Type B pancreatic cell (in vitro differentiated cells): ENCODE results near the gene POLA1. TPM values are rescaled to one million over a fixed set of nuclear protein-coding genes. Genes with fewer than 3 reads are reported as not detected.
"Not testable (repeated sequence)": the region's sequence is repeated elsewhere in the genome, so short reads cannot be mapped to it uniquely, and the experiment has no call there.

Experiments
- DNase-seq: peaks from one replicate; pipeline ENCODE4 v3.0.0; 2021; ENCODE audit warnings: mixed read lengths; ENCODE audit not compliant: unreplicated experiment; ENCODE audit errors: extremely low spot score
- H3K27ac Mint-ChIP-seq: 2 replicates; pipeline ENCODE4 v1.8.0; 2021; ENCODE audit warnings: mild to moderate bottlenecking, mixed read lengths
- H3K27me3 Mint-ChIP-seq: 2 replicates; pipeline ENCODE4 v1.8.0; 2021; ENCODE audit warnings: mixed read lengths
- H3K36me3 Mint-ChIP-seq: 2 replicates; pipeline ENCODE4 v1.8.0; 2021; ENCODE audit warnings: mixed read lengths
- H3K4me1 Mint-ChIP-seq: one replicate; pipeline ENCODE4 v1.8.0; 2021; ENCODE audit warnings: mixed read lengths; ENCODE audit not compliant: unreplicated experiment
- H3K4me3 Mint-ChIP-seq: 2 replicates; pipeline ENCODE4 v1.8.0; 2021; ENCODE audit warnings: mild to moderate bottlenecking, mixed read lengths
- H3K9me3 Mint-ChIP-seq: 2 replicates; pipeline ENCODE4 v1.8.0; 2021; ENCODE audit warnings: mixed read lengths
- CTCF ChIP-seq: fragments of 200-600 bp; sonication (generic); conservative IDR thresholded peaks from 2 replicates; pipeline ENCODE4 v1.5.0; 2021; ENCODE audit warnings: antibody characterized with exemption, mild to moderate bottlenecking
- total RNA-seq: library from RNA; stranded (reverse); gene quantifications from 2 replicates; pipeline ENCODE4 v1.2.1, GENCODE V29; 2021; ENCODE audit warnings: low replicate concordance

POLA1 gene
- total RNA-seq, 1 donor from 2014 or later = 44.4 TPM

GRCh38 chrX:24651783-24652182 is 41.9 kb upstream of the POLA1 start:
- Mint-ChIP-seq H3K27ac (no peak overlapping the region), H3K27me3 (peaks cover 17% of the 10 kb centered on the region), H3K4me3 (no peak overlapping the region), H3K36me3 (no peaks in the 10 kb centered on the region), H3K9me3 (no peaks in the 10 kb centered on the region), H3K4me1 (peaks cover 5% of the 10 kb centered on the region)
- no peak for DNase-seq
- no peak for TF ChIP-seq CTCF

- not testable (repeated sequence) for H3K9me3 Mint-ChIP-seq, H3K36me3 Mint-ChIP-seq, DNase-seq, H3K4me1 Mint-ChIP-seq, H3K27ac Mint-ChIP-seq, H3K4me3 Mint-ChIP-seq, H3K27me3 Mint-ChIP-seq
Measured at GRCh38 chrX:24655679-24656078, 38.0 kb upstream of the POLA1 start.

GRCh38 chrX:24657671-24658386 is 35.9 kb upstream of the POLA1 start:
- no peaks in the 10 kb centered on the region for H3K9me3 Mint-ChIP-seq
- DNase-seq = no peak
- no peaks in the 10 kb centered on the region for H3K4me1 Mint-ChIP-seq
- no peaks in the 10 kb centered on the region for H3K27me3 Mint-ChIP-seq
- no peak for TF ChIP-seq CTCF
- H3K4me3 Mint-ChIP-seq = no peak overlapping the region
- no peaks in the 10 kb centered on the region for H3K36me3 Mint-ChIP-seq
- no peak overlapping the region for H3K27ac Mint-ChIP-seq

- H3K27me3 Mint-ChIP-seq = no peaks in the 10 kb centered on the region
- H3K36me3 Mint-ChIP-seq = no peaks in the 10 kb centered on the region
- no peaks in the 10 kb centered on the region for H3K4me1 Mint-ChIP-seq
- no peak for DNase-seq
- no peak overlapping the region for H3K27ac Mint-ChIP-seq
- H3K4me3 Mint-ChIP-seq = no peak overlapping the region
- no peaks in the 10 kb centered on the region for H3K9me3 Mint-ChIP-seq
- no peak for TF ChIP-seq CTCF
Measured at GRCh38 chrX:24658421-24658820, 35.3 kb upstream of the POLA1 start.

- Mint-ChIP-seq H3K9me3 (no peaks in the 10 kb centered on the region), H3K27ac (no peak overlapping the region), H3K4me3 (no peak overlapping the region), H3K27me3 (no peaks in the 10 kb centered on the region), H3K4me1 (no peaks in the 10 kb centered on the region), H3K36me3 (no peaks in the 10 kb centered on the region)
- TF ChIP-seq CTCF = no peak
- no peak for DNase-seq
Measured at GRCh38 chrX:24659106-24659505, 34.6 kb upstream of the POLA1 start.

GRCh38 chrX:24659646-24660045 is 34.1 kb upstream of the POLA1 start:
- no peaks in the 10 kb centered on the region for H3K4me1 Mint-ChIP-seq
- no peak overlapping the region for H3K27ac Mint-ChIP-seq
- H3K27me3 Mint-ChIP-seq = no peaks in the 10 kb centered on the region
- TF ChIP-seq CTCF = no peak
- H3K36me3 Mint-ChIP-seq = no peaks in the 10 kb centered on the region
- H3K4me3 Mint-ChIP-seq = no peak overlapping the region
- DNase-seq = no peak
- H3K9me3 Mint-ChIP-seq = no peaks in the 10 kb centered on the region
